ENCODE results near the gene C1orf159. TPM values are rescaled to one million over a fixed set of nuclear protein-coding genes. Genes with fewer than 3 reads are reported as not detected.
A peak's percentile ranks its signal among the peaks of the same experiment; 100 is the strongest.

Gene C1orf159
- total RNA-seq, 4 donors from 2014 or later: 6.9 to 19.6 (median 14.7) TPM

DNA sequence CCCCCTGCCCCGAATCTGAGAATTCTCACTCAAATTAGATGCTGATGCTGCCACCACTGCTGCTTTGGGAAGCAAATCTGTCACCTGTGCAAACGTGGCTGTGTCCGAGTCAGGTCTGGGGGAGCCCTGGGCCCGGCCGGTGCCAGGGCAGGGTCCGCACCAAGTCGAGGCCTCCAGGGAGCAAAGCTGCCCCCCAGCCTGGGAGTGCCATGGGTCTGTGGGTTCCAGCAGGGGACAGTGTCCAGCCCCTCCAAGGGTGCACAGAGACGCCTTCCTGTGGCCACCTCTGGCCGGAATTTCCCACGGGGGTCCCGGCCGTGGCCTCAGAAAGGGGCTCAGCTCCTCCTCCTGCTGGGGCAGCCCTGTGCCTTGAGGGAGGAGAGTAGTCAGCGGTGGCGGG lies 30.1 kb upstream of the C1orf159 start:
- peaks cover 0 to 43% (median 0%) of the 10 kb centered on the region in 4 donors for H3K27me3 ChIP-seq
- WGBS, 2 donors: 70 to 92% methylated on average over 2 to 7 of the region's 14 CpGs
- no peaks in the 10 kb centered on the region for H3K9me3 ChIP-seq
- intact Hi-C loops (cut with DNase I): no loop called here
- H3K27ac ChIP-seq: no peak overlapping the region
- no peak for DNase-seq
- H3K4me3 ChIP-seq: no peak overlapping the region
- TF ChIP-seq POLR2A (IDR thresholded peaks at IDR 0.05) (no peak), CTCF (IDR thresholded peaks at IDR 0.05) (no peak)
- H3K4me1 ChIP-seq: peaks cover 11 to 48% (median 28%) of the 10 kb centered on the region in 3 donors
- no peaks in the 10 kb centered on the region for H3K36me3 ChIP-seq

GRCh38 chr1:1145547-1145914 lies 29.6 kb upstream of the C1orf159 start:
- WGBS, 2 donors: 73% methylated on average over 3 of the region's 9 CpGs; no CpG with 5 or more reads in 1 of the 2 donors
- Histone ChIP-seq H3K36me3 (no peaks in the 10 kb centered on the region), H3K9me3 (no peaks in the 10 kb centered on the region), H3K4me3 (no peak overlapping the region), H3K27ac (peak overlapping the region in 2 of 4 donors; percentile 80 to 84), H3K27me3 (peaks cover 0 to 48% (median 0%) of the 10 kb centered on the region in 4 donors), H3K4me1 (peaks cover 11 to 47% (median 28%) of the 10 kb centered on the region in 3 donors)
- intact Hi-C loops (cut with DNase I): no loop called here
- DNase-seq: no peak
- TF ChIP-seq POLR2A (IDR thresholded peaks at IDR 0.05) (no peak), CTCF (IDR thresholded peaks at IDR 0.05) (no peak)

DNA sequence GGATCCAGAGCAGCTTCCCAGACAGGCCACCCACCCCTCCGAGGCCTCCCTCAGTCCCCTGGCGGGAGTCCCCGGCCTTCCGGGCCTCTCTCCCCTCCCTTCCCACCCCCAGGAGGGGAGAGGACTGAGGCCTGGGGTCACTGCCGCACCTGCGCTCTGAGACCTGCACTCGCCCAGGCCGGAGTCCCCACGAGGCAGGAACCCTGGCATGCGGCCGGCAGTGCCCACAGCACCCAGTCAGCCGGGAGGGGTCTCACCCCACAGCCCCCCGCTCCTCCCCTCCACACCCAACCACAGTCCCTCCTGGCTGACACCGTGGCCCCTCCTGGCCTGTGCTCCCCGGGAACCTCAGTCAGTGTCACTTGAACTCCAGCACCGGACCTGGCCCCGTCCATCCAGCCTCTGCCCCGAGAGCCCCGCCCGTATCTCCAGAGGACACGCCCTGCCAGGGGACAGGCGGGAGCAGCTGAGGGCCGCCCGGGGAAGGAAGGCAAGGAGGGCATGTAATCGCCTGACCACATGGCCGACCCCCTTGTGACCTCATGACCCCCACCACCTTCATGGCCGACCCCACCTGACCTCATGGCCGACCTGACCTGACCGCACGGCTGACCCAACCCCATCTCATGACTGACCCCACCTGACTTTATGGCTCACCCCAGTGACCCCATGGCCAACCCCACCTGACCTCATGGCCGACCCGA lies 29.1 kb upstream of the C1orf159 start:
- H3K27me3 ChIP-seq: peaks cover 0 to 50% (median 0%) of the 10 kb centered on the region in 4 donors
- H3K4me3 ChIP-seq: peak overlapping the region in 1 of 4 donors; percentile 4
- no peak for TF ChIP-seq POLR2A (IDR thresholded peaks at IDR 0.05)
- no peak for TF ChIP-seq CTCF (IDR thresholded peaks at IDR 0.05)
- peak overlapping the region; percentile 70 to 84 (median 80) for H3K27ac ChIP-seq
- 23 to 44% methylated on average over 4 to 12 of the region's 32 CpGs for WGBS, 2 donors
- H3K36me3 ChIP-seq: no peaks in the 10 kb centered on the region
- DNase-seq: no peak
- no peaks in the 10 kb centered on the region for H3K9me3 ChIP-seq
- peaks cover 11 to 41% (median 25%) of the 10 kb centered on the region in 3 donors for H3K4me1 ChIP-seq
- intact Hi-C loops (cut with DNase I): no loop called here

DNA sequence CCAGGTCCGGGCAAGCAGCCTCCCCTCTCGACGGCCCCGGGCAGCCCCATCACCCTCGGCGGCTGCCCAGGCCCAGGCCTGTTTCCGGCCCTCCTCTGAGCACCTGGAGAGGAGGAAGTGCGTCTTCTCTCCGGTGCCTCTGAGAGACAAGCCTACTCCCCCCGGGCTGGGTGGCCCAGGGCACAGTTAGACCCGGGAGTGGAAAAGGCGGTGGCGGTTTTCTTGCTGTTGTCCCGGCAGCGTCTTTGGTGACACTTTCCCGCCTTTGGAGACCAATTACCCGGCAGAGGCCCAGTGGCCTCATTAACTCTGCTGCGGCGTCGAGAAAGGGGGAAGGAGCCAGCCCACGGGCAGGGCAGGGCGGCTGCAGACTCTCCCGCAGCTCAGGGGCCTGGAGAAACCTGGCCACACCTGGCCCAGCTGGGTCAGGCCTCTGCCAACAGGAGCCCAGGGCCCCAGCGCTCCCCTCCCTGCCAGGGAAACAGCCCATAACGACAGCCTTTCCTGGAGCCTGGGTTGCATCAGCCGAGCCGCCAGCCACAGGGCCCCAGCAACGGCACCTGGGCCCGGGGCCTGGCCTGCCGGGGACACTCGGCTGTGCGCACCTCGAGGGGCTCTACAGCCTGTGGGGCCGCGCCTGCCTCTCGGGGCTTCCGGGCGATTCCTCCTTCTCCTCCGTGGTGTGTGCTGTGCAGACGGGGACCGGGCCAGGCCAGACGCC lies 28.4 kb upstream of the C1orf159 start:
- WGBS, 2 donors: 26% methylated on average over 16 of the region's 42 CpGs; no CpG with 5 or more reads in 1 of the 2 donors
- no peaks in the 10 kb centered on the region for H3K9me3 ChIP-seq
- H3K4me3 ChIP-seq: peak overlapping the region in 1 of 4 donors; percentile 4
- peak overlapping the region; percentile 70 to 84 (median 80) for H3K27ac ChIP-seq
- intact Hi-C loops (cut with DNase I): no loop called here
- DNase-seq: no peak
- peaks cover 11 to 34% (median 20%) of the 10 kb centered on the region in 3 donors for H3K4me1 ChIP-seq
- H3K27me3 ChIP-seq: peaks cover 0 to 50% (median 0%) of the 10 kb centered on the region in 4 donors
- H3K36me3 ChIP-seq: no peaks in the 10 kb centered on the region
- TF ChIP-seq POLR2A (IDR thresholded peaks at IDR 0.05) (peak in 1 of 4 donors; percentile 28), CTCF (IDR thresholded peaks at IDR 0.05) (no peak)

GRCh38 chr1:1143636-1144035 lies 27.7 kb upstream of the C1orf159 start:
- no peaks in the 10 kb centered on the region for H3K36me3 ChIP-seq
- TF ChIP-seq POLR2A (IDR thresholded peaks at IDR 0.05): no peak
- no peak for TF ChIP-seq CTCF (IDR thresholded peaks at IDR 0.05)
- 5 to 37% methylated on average over 4 to 9 of the region's 14 CpGs for WGBS, 2 donors
- intact Hi-C loops (cut with DNase I): no loop called here
- peaks cover 0 to 54% (median 0%) of the 10 kb centered on the region in 4 donors for H3K27me3 ChIP-seq
- H3K4me3 ChIP-seq: no peak overlapping the region
- peaks cover 11 to 28% (median 20%) of the 10 kb centered on the region in 3 donors for H3K4me1 ChIP-seq
- no peak for DNase-seq
- peak overlapping the region in 2 of 4 donors; percentile 80 to 84 for H3K27ac ChIP-seq
- H3K9me3 ChIP-seq: no peaks in the 10 kb centered on the region

All from esophagus squamous epithelium (tissue), 5 donors.